GM20000 (cell line): Measurements from ENCODE around the gene MYL12B.
"Not testable (repeated sequence)": the region's sequence is repeated elsewhere in the genome, so short reads cannot be mapped to it uniquely, and the experiment has no call there.

ENCODE experiments used
- DNase-seq: peaks from one replicate; pipeline ENCODE4 v3.0.0; 2012; ENCODE audit warnings: low spot score
- TF ChIP-seq, protein P1 (sequence below): IDR thresholded peaks from 2 replicates; pipeline ENCODE4 v1.5.1; 2012; ENCODE audit warnings: mild to moderate bottlenecking, control low read depth; ENCODE audit errors: extremely low read depth, missing control alignments

The MYL12B gene

DNA sequence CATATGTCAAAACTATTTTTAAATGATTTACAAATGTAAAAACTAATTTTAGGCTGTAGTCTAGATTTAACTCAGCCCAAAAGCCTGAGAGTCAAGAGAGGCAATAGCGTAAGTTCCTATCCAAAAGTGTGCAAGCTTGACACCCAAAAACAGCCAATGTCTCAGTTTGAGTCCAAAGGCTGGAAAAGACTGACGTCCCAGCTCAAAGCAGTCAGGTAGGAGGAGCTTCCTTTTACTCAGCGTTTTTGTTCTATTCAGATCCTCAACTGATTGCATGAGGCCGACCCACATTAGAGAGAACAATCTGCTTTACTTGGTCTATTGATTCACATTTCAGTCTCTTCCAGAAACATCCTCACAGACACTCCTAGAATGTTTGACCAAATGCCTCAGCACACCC is 51.8 kb downstream of the MYL12B start:
- DNase-seq, result no peak
- TF ChIP-seq, protein P1, sequence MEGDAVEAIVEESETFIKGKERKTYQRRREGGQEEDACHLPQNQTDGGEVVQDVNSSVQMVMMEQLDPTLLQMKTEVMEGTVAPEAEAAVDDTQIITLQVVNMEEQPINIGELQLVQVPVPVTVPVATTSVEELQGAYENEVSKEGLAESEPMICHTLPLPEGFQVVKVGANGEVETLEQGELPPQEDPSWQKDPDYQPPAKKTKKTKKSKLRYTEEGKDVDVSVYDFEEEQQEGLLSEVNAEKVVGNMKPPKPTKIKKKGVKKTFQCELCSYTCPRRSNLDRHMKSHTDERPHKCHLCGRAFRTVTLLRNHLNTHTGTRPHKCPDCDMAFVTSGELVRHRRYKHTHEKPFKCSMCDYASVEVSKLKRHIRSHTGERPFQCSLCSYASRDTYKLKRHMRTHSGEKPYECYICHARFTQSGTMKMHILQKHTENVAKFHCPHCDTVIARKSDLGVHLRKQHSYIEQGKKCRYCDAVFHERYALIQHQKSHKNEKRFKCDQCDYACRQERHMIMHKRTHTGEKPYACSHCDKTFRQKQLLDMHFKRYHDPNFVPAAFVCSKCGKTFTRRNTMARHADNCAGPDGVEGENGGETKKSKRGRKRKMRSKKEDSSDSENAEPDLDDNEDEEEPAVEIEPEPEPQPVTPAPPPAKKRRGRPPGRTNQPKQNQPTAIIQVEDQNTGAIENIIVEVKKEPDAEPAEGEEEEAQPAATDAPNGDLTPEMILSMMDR, result no peak

DNA sequence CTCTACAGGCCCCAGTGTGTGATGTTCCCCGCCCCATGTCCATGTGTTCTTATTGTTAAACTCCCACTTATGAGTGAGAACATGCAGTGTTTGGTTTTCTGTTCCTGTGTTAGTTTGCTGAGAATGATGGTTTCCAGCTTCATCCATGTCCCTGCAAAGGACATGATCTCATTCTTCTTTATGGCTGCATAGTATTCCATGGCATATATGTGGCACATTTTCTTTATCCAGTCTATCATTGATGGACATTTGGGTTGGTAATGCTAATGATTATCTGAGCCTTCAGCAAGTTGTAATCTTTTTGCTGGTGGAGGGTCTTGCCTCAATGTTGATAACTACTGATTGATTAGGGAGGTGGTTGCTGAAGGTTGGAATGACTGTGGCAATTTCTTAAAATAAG is 53.4 kb downstream of the MYL12B start:
- not testable (repeated sequence) for DNase-seq

DNA sequence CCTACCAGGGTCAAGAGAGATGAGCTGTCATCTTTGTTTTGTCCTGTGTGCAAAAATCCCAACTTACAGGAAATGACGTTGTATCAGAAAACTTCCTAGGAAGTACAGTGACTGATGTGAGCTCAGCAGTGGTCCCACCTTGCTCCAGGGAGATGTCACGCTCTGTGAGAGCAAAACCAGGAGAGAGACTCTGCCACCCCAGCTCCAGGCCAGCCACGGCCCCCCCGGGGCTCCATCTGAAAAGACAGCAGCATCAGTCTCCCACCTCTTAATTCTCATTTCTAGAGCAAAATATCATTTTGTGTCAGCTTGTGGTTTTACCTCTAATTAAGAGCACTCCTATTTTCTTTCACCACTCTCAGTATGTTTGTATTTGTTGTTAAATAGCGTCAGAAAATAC is 57.5 kb downstream of the MYL12B start:
- TF ChIP-seq, protein P1, result no peak
- peak; percentile 33 for DNase-seq

DNA sequence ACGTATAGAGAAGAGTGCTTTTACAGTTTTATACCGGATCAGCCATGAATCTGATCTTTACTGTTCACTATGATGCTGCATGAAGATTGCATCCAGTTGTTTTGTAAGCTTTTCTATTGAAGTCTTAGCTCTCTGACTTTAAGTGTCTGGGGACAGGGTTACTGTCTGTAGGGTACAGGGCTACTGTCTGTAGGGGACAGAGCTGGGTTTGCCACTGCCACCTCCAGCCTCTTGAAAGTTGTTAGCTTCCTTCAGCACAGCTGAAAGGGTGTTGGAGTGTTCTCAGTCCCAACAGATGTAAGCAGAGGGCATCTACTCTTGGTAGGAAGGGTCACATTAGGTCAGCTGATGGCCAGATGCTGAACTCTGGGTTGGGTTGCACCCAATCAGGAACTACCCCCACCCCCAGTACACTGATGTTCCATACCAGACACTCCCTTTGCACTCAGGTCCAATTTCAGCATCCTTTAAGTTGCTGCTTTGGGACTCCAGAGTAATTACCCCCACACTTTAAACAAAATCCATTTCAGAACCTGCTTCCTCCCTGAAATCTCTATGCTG is 58.0 kb downstream of the MYL12B start:
- DNase-seq, result no peak
- TF ChIP-seq, protein P1, result no peak

DNA sequence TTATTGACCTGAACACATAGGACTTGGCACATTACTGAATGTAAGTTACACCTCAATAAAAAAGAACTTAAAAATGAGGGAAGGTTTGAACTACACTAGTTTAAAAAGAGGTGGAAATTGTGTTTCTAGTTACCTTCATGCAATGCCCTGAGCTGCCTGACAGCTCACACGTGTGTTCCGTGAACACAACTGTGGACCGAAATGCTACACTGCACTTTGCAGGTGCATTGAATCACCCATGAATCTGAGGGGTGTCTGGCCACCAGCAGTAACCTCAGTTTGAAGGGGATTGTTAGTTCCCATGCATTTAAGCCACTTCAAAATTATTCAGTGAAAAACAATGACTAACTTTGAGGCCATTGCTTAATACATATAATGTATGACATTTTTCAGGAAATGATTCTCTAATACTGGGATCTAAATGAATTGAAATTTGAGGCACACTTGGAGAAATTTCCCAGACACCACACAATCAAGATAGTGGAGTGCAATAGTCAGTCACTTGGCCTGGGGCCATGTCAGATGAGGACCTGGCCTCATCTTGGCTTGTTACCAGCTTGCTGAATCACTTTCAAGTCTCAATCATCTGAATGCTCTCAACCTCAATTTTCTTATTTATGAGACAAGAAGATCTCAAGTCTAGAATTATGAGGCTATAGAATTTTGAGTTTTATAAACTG is 59.3 kb downstream of the MYL12B start:
- DNase-seq, result no peak

DNA sequence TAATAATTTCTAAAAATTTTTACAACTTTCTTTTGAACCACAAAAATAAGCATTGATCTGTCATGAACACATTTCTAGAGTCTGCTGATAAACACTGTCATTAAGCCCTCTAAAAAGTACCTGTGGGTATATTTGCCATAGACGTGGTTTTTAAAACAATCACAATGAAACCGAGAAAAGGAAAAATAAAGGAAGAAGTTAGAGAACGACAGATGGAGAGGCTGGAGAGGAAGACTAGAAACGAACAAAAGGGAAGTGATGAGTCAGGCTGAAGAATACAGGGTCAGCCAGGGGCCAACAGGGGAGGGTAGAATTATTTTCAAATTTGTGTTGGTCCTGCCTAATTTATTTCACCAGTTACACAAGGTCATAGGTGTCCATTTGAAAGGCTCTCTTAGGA is 62.0 kb downstream of the MYL12B start:
- TF ChIP-seq, protein P1, result no peak
- peak; percentile 28 for DNase-seq

More for the DNA sequence above, 59.3 kb downstream of the MYL12B start:
- TF ChIP-seq, protein P1, result no peak
